Measurements from ENCODE around the gene MEGF11. TPM values are rescaled to one million over a fixed set of nuclear protein-coding genes. Genes with fewer than 3 reads are reported as not detected.

MEGF11 gene
- total RNA-seq, 1 donor from 2014 or later = 0.25 TPM

DNA sequence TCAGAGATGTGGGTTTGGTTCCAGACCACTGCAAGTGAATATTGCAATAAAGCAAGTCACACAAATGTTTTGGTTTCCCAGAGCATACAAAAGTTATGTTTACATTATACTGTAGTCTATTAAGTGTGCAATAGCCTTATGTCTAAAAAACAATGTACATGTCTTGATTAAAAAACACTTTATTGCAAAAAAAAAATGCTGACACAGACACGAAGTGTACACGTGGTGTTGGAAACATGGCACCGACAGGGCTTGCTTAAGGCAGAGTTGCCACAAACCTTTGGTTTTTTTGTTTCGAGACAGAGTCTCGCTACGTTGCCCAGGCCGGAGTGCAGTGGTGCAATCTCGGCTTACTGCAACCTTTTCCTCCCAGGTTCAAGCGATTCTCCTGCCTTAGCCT is 334.2 kb downstream of the MEGF11 start:
- Histone ChIP-seq H3K9me3 (no peaks in the 10 kb centered on the region), H3K4me3 (no peak overlapping the region), H3K4me1 (no peaks in the 10 kb centered on the region), H3K27ac (no peak overlapping the region), H3K27me3 (no peaks in the 10 kb centered on the region), H3K36me3 (no peaks in the 10 kb centered on the region)
- TF ChIP-seq POLR2AphosphoS5 (IDR thresholded peaks at IDR 0.05; ENCODE audit: insufficient read depth in 1 of 2, low read depth in 1 of 2) (no peak), POLR2A (IDR thresholded peaks at IDR 0.05) (no peak), CTCF (IDR thresholded peaks at IDR 0.05) (no peak)
- DNase-seq (ENCODE audit: extremely low spot score in 2 of 2) = no peak
- intact Hi-C loops (cut with DNase I) = no loop called here

DNA sequence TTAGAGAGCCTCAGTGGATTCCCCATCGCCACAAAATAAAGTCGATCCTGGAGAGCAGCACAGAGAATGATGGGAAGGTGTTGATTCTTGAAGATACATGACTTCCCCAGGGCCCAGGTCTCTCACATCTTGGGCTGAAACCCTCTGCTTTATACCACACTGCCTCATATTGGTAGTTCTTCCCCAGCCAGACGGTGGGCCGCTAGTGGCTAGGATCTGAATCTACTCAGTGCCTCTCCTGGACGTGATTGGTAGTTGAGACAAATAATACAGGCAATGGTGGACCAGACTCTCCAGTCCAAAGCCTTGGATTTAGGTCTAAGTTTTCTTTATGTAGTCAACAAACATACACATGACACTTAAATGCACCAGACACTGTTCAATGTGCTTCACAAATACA is 334.6 kb downstream of the MEGF11 start:
- Histone ChIP-seq H3K9me3 (no peaks in the 10 kb centered on the region), H3K27me3 (no peaks in the 10 kb centered on the region), H3K36me3 (no peaks in the 10 kb centered on the region), H3K27ac (no peak overlapping the region), H3K4me1 (no peaks in the 10 kb centered on the region), H3K4me3 (no peak overlapping the region)
- intact Hi-C loops (cut with DNase I) = no loop called here
- TF ChIP-seq POLR2AphosphoS5 (IDR thresholded peaks at IDR 0.05; ENCODE audit: insufficient read depth in 1 of 2, low read depth in 1 of 2) = no peak
- no peak for TF ChIP-seq POLR2A (IDR thresholded peaks at IDR 0.05)
- no peak for TF ChIP-seq CTCF (IDR thresholded peaks at IDR 0.05)
- no peak for DNase-seq (ENCODE audit: extremely low spot score in 2 of 2)

- Histone ChIP-seq H3K4me1 (no peaks in the 10 kb centered on the region), H3K27ac (no peak overlapping the region), H3K4me3 (no peak overlapping the region), H3K36me3 (no peaks in the 10 kb centered on the region), H3K27me3 (no peaks in the 10 kb centered on the region), H3K9me3 (no peaks in the 10 kb centered on the region)
- TF ChIP-seq POLR2AphosphoS5 (IDR thresholded peaks at IDR 0.05; ENCODE audit: insufficient read depth in 1 of 2, low read depth in 1 of 2) (no peak), CTCF (IDR thresholded peaks at IDR 0.05) (no peak), POLR2A (IDR thresholded peaks at IDR 0.05) (no peak)
- intact Hi-C loops (cut with DNase I) = no loop called here
- DNase-seq (ENCODE audit: extremely low spot score in 2 of 2) = no peak
Measured at GRCh38 chr15:65918357-65918920, 335.1 kb downstream of the MEGF11 start.

GRCh38 chr15:65917936-65918335 is 335.6 kb downstream of the MEGF11 start:
- DNase-seq (ENCODE audit: extremely low spot score in 2 of 2) = no peak
- intact Hi-C loops (cut with DNase I) = no loop called here
- H3K27ac ChIP-seq = no peak overlapping the region
- H3K27me3 ChIP-seq = no peaks in the 10 kb centered on the region
- H3K9me3 ChIP-seq = no peaks in the 10 kb centered on the region
- no peak for TF ChIP-seq POLR2A (IDR thresholded peaks at IDR 0.05)
- no peak for TF ChIP-seq POLR2AphosphoS5 (IDR thresholded peaks at IDR 0.05; ENCODE audit: insufficient read depth in 1 of 2, low read depth in 1 of 2)
- TF ChIP-seq CTCF (IDR thresholded peaks at IDR 0.05) = no peak
- H3K4me3 ChIP-seq = no peak overlapping the region
- no peaks in the 10 kb centered on the region for H3K36me3 ChIP-seq
- no peaks in the 10 kb centered on the region for H3K4me1 ChIP-seq

- TF ChIP-seq POLR2AphosphoS5 (IDR thresholded peaks at IDR 0.05; ENCODE audit: insufficient read depth in 1 of 2, low read depth in 1 of 2) (no peak), CTCF (IDR thresholded peaks at IDR 0.05) (no peak), POLR2A (IDR thresholded peaks at IDR 0.05) (no peak)
- DNase-seq (ENCODE audit: extremely low spot score in 2 of 2) = no peak
- intact Hi-C loops (cut with DNase I) = no loop called here
- Histone ChIP-seq H3K36me3 (no peaks in the 10 kb centered on the region), H3K4me3 (no peak overlapping the region), H3K4me1 (no peaks in the 10 kb centered on the region), H3K27me3 (no peaks in the 10 kb centered on the region), H3K9me3 (no peaks in the 10 kb centered on the region), H3K27ac (no peak overlapping the region)
Measured at GRCh38 chr15:65917407-65917756, 336.2 kb downstream of the MEGF11 start.
